ENCODE data around the gene GHRH.

GHRH gene

GRCh38 chr20:37261714-37262113 is at the start of gene GHRH:
GHRH (minus strand) TSS chr20:37261814; CDS start chr20:37256889, 4,925 bp downstream.
- no peak for DNase-seq

- DNase-seq, result no peak
These were observed 49.3 kb upstream of the GHRH start for GRCh38 chr20:37310951-37311350.

- no peak for DNase-seq
These were observed 48.4 kb upstream of the GHRH start for GRCh38 chr20:37309936-37310590.

GRCh38 chr20:37309290-37309689 is 47.7 kb upstream of the GHRH start:
- no peak for DNase-seq

- no peak for DNase-seq
These were observed 46.8 kb upstream of the GHRH start for GRCh38 chr20:37308086-37309050.

- no peak for DNase-seq
These were observed 44.2 kb upstream of the GHRH start for GRCh38 chr20:37305839-37306238.

- DNase-seq, result no peak
These were observed 43.5 kb upstream of the GHRH start for GRCh38 chr20:37305079-37305478.

GRCh38 chr20:37303637-37304036 is 42.0 kb upstream of the GHRH start:
- DNase-seq, result no peak

GRCh38 chr20:37302981-37303380 is 41.4 kb upstream of the GHRH start:
- DNase-seq, result no peak

- DNase-seq, result no peak
These were observed 39.9 kb upstream of the GHRH start for GRCh38 chr20:37301558-37301957.

- no peak for DNase-seq
These were observed 39.5 kb upstream of the GHRH start for GRCh38 chr20:37301120-37301519.

GRCh38 chr20:37299718-37300528 is 38.3 kb upstream of the GHRH start:
- no peak for DNase-seq

- no peak for DNase-seq
These were observed 36.8 kb upstream of the GHRH start for GRCh38 chr20:37298190-37298939.

- no peak for DNase-seq
These were observed 35.6 kb upstream of the GHRH start for GRCh38 chr20:37297066-37297736.

GRCh38 chr20:37296371-37296770 is 34.8 kb upstream of the GHRH start:
- DNase-seq, result no peak

- no peak for DNase-seq
These were observed 34.0 kb upstream of the GHRH start for GRCh38 chr20:37295595-37295994.

- DNase-seq, result no peak
These were observed 33.4 kb upstream of the GHRH start for GRCh38 chr20:37295001-37295400.

GRCh38 chr20:37294262-37294981 is 32.8 kb upstream of the GHRH start:
- no peak for DNase-seq

GRCh38 chr20:37293301-37293943 is 31.8 kb upstream of the GHRH start:
- no peak for DNase-seq

GRCh38 chr20:37291724-37292126 is 30.1 kb upstream of the GHRH start:
- DNase-seq, result no peak
